GM19455 (cell line): Measurements from ENCODE around the gene RGS21.
"Not testable (repeated sequence)": the region's sequence is repeated elsewhere in the genome, so short reads cannot be mapped to it uniquely, and the experiment has no call there.

ENCODE experiments used
- ATAC-seq: cut with Tn5 transposase; IDR thresholded peaks from one replicate; pipeline ENCODE4 v1.9.1; 2021; ENCODE audit not compliant: unreplicated experiment

Gene RGS21, protein sequence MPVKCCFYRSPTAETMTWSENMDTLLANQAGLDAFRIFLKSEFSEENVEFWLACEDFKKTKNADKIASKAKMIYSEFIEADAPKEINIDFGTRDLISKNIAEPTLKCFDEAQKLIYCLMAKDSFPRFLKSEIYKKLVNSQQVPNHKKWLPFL

DNA sequence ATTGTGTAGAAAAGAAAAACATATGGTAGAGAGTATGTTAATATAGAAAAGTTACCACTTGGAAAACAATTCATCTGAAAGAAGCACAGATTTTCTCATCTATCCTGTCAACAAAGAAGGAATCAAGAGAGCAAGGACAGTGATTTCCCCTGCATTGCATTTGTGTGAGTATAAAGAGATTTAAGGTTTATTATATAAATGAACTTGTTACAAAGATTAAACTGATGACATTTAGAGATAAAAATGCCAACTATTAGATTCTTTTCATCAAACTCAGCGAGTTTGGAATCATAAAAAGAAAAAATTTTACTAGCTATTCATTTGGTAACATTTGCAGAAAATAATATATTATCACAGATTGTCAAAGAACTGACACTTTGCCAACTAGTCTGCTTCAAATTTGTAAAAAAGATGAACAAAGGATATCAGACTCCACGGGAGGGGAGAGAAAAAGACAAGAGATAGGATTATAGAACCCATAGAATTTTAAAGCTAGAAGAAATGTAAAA lies at the start of gene RGS21:
TSS of gene RGS21 (plus strand) at position 51 of the 509 bp plus-strand sequence. CDS start 26,045 bp downstream, outside the sequence.
- ATAC-seq = no peak

DNA sequence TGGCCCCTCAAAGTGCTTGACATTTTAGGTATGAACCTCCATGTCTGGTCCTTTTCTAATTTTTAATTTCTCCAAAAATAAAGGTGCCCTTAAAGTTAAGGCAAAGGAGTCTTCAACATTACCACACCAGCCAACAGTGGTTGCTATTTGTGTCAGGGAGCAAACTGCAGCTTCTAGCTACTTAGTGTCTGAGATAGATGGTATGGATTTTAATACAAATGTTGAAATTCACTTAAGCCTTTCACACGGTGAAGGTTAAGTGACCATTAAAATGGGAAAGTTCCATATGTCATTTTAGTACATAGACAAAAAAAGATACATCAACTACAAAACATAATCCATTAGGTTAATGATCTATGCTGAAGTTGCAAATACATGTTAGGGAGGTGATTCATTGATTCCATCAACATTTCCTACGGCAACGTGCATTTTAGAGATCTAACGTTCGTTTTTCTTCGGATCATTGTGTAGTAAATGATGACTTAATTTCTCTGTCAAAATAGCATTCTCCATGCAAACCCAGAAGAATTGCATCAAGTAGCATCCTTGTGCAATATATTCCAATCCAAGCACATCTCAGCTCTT lies 48.2 kb upstream of the RGS21 start:
- no peak for ATAC-seq

DNA sequence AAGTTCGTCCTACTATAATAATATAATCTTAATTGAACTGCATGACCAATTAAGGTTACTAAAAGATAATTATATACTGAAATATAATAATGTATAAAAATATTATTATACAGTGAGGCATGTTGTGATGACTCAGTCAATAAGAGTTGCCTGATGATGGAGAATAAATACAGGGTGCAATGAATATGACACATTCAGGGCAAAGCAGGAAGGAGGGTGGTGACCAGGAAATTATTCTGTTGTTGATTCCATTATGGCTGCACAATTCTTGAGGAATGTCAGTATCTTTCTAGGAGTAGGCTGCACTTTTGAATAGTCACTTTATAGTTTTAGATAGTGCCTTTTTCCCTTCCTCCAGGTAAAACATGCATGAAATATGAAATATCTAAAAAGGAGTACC lies 46.4 kb upstream of the RGS21 start:
- ATAC-seq = no peak

DNA sequence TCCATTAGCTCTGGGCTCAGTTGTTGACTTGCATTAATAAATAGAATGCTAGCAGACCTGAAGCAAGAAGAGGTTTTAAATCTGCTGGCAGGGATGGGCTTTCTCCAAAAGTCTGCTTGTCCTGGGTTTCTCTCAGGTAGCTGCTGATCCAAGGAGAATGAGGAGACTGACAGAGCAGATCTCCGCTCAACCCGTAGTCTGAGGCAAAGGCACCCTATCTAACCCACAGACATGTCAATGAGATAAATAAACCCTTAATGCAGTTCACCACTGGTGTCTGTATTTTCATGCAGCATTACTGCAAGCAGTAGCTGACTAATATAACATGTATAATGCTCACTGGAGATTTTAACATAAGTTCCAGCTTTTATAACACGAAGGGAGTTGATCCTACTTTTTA lies 44.1 kb upstream of the RGS21 start:
- no peak for ATAC-seq

DNA sequence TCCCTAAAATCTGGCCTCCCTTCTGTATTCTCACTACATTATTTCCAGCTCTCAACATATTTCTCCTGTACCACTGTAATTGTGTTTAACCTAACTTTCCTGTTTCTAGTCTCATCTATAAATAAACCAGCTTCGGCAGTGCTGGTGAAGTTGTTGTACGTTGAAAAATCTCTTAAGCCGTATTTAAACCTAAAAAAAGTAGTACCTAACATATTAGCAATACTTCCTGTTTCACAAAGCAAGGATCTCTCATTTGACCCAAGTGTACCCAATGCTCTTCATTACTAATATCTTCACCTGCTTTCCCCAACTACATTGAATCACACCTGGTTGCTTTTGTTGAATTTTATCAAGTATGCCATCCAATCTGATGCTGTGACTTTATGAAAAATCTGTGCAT lies 42.2 kb upstream of the RGS21 start:
- ATAC-seq = no peak

DNA sequence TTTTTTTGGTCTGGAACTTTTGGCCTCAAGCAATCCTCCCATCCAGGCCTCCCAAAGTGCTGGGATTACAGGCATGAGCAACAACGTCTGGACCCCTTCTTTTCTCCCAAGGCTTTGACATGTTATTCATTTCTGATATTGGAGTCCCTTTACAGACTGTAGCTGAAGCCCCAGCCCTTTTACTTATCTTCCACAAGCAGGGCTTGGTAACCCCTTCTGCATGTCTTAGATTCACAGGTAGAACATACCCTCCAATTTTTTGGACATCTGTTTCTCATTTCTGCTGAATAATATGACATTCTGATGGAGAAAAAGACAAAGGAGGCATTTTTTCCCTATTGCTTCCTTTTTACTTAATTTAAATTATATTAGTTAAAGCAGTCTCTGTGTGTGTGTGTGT lies 39.2 kb upstream of the RGS21 start:
- ATAC-seq = no peak

DNA sequence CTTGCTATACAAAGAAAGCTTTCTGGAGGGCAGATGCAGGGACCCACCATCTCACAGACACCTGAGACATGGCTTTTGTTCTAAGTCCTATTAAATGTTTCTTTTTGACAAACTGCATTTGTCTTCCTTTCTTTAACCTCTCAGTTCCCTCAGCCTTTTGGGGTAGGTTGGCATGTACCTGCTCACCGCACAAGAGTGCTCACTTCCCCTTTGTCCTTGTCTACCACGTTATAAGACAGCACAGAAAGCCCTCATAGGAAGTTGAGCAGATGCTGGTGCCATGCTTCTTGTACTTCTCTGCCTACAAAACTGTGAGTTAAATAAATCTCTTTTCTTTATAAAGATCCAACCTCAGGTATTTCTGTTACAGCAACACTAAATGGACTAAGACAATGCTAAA lies 31.9 kb upstream of the RGS21 start:
- ATAC-seq = no peak

DNA sequence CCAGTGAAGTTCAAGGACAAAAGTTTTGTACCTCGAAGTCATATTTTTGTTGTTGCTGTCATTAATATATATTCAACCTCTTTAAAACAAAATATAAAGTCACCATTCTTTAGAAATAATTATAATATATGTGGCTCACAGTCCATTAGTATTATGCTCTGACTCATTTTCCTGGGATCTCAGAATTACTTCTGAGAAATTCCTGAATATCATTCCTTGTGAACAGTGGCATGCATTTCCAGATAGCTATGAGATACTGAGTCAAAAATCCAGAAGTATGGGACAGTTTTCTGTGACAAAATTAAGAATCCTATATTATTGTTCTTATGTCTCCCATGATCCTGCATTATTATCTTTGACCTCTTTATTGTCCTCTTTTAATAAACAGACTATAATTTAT lies 13.8 kb upstream of the RGS21 start:
- no peak for ATAC-seq

DNA sequence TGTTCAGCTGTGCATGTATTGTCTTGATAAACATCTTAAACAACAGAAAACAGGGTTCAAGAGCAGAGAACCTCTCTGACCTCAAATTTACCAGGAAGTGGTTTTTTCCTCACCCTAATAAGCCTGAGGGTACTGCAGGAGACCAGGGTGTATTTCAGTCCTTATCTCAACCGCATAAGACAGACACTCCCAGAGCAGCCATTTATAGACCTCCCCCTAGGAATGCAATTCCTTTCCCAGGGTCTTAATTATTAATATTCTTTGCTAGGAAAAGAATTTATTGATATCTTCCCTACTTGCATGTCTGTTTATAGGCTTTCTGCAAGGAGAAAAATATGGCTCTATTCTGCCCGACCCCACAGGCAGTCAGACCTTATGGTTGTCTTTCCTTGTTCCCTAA lies 8.5 kb upstream of the RGS21 start:
- ATAC-seq = not testable (repeated sequence)

DNA sequence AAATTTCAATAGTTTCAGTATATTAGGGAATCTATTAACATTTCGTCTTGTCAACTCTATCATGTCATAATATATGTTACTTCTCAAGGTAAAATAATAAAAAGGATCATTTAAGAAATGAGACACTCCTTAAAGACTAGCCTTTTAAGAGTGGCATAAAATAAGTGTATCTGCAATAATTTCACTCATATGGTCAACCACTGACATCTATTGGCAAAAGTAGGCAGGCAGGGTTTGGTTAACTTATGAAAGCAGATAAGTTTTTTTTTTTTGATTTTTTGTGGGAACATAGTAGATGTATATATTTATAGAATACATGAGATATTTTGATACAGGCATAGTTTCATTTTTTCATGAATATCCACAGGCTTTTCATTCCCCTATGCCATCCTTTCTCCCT lies 5.5 kb upstream of the RGS21 start:
- no peak for ATAC-seq

DNA sequence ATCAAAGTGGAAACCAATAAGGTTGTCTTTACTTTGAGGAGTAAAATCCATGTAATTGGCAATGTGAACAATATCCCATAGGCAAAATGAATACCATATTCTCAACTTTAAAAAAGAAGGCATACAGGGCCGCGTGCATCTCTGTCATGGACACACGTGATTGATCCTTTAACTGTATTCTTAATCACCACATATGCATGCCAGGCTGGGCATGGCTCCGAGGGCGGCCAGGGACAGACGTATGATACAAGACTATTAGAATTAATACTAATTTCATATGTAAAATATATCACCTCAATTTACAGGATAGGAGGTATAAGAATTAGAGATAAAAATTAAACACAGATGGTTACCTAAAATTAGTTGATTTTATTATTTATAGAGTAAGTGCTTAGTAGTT lies 11.2 kb downstream of the RGS21 start:
- ATAC-seq = no peak

DNA sequence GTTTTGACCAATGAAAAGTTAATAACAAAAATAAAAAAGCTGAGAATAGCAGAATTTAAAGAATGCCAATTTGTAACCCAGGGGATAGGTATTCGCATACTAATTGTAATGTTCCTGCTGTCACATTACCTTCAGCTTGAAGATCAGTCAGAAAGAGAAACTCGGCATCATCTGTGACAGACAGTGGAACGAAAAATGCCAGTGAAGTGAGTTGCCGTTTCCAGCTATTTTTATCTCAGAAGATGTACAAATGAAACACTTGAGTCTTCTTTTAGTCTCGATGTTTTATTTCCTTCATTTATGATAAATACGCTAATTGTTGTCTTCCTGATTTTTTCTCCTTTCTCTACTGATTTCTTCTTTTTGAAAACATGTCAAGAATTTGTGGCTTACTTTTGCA lies 26.1 kb downstream of the RGS21 start:
- no peak for ATAC-seq

DNA sequence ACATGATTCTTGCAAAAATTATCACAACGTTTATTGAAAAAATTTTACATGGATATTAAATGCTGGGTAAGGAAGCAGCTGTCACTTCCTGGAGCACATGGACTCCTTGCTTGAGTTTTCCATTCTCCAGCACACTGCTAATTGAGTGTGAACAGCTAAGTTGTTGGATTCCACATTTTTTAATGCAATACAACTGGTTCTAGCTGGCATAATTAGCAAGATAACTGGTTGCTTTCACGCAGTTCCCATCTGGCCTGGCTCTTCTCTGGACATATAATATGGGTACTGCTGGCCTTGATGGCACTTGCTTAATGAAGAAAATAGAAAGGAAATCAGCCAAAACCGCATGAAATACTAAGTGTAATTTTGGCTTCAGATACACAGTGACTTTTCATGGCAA lies 26.6 kb downstream of the RGS21 start:
- ATAC-seq = no peak

DNA sequence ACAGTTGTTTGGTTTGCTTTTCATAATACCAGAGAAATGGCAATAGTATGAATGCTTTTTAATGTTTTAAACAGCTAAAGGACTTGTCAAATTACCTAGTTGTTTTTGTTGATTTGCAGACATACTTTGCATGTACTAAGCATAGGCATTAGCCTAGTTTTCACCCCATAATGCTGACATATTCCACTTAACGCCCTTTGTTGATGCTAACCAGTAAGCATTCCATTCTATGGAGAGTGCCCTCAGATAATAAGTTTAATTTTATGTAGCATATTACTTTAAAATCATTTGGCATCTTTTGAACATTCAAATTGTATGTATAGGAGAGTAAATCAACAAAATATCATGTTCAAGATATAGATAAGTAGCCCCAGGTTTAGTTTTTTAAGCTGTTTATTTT lies 32.5 kb downstream of the RGS21 start:
- ATAC-seq = no peak

DNA sequence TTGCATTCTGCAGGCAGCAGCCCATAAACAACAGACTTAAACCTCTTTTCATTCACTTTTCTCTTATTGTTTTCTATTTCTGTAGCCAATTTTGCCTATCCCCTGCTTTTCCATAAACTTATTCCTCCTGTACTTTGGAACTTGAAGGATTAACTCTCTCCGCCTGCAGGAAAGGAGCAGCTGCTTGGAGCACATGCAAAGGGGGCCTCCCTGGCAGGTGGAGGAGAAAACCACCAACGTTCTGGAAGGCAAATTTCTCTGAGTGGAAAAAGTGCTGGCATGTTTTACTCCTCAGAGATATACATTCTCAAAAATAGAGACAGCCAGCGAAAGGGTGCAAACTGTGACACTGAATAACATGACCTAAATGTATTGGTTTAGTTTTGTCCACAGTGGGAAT lies 33.6 kb downstream of the RGS21 start:
- no peak for ATAC-seq

DNA sequence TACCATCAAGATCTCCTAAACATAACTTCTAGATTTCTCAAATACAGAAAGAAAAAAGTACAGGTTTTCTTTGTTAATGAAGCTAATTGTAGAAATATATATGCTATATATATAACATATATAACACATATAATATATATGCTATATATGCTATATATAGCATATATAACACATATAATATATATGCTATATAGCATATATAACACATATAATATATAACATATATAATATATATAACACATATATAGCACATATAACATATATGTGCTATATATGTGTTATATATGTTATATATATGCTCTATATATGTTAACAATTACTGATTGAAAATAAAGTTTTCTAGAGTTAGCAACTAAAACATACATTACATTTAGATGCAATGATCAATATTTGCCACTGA lies 34.8 kb downstream of the RGS21 start:
- no peak for ATAC-seq

DNA sequence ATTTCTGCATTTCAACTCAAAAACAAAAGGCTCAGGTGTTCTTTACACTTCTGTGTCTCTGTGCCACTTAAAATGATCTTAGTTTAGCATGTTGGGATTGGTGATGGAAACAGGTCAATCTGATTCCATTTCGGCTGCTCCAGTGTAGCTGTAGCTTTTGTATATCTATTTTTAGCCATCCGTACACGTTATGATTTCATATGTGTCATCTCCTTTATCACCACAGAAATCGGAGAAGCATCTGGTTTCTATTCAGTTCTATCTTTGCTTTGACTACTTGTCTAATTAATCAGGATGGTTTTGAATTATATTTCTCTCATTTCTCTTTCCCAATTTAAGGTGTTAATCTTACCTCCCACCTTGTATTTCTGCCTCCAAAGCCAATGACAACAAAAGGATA lies 41.1 kb downstream of the RGS21 start:
- ATAC-seq = no peak

DNA sequence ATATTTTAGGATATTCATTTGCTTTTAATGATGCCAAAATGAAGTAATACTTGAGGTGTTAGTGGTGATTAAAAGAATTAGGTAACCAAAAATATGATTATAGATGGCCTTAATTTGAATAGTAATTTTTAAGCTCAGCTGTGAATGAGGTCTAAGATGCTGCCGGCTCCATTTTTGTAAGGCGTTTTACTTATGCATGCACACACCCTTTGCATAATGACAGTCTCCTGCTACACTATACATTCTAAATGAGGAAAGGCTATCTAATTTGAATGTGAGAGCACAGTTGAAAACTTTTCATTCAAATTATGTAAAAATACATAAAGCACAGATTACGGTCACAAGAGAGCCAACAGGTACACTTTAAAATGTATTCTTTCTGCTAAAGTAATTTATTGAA lies 41.6 kb downstream of the RGS21 start:
- no peak for ATAC-seq

DNA sequence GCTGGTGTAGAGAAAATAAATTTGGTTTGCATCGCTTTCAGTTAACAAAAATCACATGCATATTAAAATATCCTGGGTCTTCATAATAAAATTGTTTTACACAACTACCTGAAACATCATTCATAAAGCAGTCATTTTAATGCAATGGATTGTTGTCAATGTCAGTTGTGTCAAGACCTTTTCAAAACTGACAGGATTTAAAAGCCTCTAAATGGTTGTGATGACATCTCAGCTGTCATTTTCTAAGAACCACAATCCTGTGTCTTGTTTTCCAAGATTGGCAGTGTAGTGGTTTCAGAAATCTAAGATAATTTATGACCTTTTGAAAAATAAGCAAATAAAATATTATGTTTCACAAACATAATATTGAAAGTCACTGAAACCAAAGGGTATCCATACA lies 42.0 kb downstream of the RGS21 start:
- no peak for ATAC-seq

DNA sequence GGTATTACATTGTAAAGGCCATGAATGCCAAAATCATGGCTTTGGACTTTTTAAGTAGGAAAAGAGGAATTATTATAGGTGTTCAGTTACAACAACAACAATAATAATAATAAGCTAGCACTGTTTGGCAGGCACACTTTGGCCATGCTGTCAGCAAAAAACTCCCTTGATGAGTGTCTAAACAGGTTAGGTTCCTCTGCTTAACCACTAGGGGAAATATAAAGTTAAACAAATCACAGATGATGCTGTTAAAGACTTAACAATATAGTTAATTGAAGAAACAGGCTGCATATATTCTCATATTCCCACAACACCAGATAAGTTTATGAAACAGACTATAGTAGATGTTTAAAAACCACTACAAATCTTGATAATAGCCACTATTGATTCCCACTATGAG lies 46.4 kb downstream of the RGS21 start:
- ATAC-seq = no peak

DNA sequence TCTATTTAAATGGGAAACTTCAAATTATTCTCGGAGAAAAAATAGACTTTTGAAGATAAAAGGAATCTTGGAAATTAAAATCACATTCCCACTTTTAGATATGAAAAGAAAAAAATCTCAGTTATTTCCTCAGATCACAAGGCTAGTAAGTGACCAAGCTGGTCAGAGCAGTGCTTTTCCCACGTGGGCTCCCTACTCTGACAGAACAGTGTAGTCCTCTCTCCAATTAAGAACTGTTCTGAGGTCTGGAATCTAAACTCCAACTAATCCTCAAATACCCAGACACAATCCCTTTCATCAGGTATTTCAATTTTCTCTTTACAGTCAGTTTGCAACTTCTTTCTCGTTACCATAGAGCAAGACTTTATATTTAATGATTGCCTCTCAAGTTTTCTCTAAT lies 50.6 kb downstream of the RGS21 start:
- no peak for ATAC-seq

DNA sequence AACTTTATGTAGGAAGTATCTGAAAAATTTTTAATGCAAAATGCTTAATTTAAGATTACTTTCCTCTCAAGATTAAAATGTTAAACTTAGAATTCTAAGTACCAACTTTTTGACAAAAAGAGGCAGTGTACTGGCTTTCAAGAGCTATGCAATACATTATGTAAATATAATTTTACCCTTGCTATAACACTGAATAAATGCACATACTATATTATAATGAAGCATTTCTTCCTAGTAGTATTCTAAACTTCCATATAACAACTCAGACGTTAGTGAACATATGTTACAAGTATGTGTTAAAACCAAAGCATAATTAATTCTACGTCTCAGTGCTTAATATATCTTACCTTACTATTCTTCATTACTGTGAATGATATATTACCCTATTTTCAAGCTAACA lies 58.5 kb downstream of the RGS21 start:
- no peak for ATAC-seq

DNA sequence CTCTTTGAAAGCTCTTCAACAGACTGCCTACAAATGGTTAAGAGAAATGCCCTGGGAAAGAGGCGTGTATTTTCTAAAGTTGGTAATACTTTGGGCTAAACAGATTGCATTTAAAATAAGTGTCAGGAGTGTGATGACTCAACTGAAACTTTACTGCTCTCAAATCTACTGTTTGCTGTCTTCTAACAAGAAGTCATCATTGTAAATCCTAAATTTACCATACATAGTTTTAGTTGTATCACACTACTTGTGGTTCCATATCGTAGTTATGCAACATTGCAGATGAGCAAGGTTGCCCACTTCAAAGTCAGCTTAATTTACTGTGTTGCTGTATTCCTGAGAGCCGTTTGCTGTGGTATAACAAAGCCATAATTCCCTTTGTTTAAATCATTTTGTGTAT lies 59.6 kb downstream of the RGS21 start:
- ATAC-seq = no peak
